B cell (primary cell): ENCODE data around the gene RFPL2. TPM values are rescaled to one million over a fixed set of nuclear protein-coding genes. Genes with fewer than 3 reads are reported as not detected.
"Not testable (repeated sequence)": the region's sequence is repeated elsewhere in the genome, so short reads cannot be mapped to it uniquely, and the experiment has no call there.

Source experiments
- ATAC-seq: fragments of 200-7000 bp; cut with Tn5 transposase; one replicate; pipeline ENCODE4 v1.10.0; 2021; ENCODE audit warnings: low read depth, mild to moderate bottlenecking, moderate number of reproducible peaks, moderate library complexity
- CTCF ChIA-PET: fragments of 350-600 bp; sonication (Branson Sonifier 250); formaldehyde crosslinking; loops from one replicate; lab custom pipeline; 2021; ENCODE audit warnings: antibody characterized with exemption, inconsistent platforms; lab: Charles Lee
- POLR2A ChIA-PET: fragments of 350-600 bp; sonication (Branson Sonifier 250); formaldehyde crosslinking; loops from one replicate; lab custom pipeline; 2021; ENCODE audit warnings: antibody characterized with exemption; lab: Charles Lee
- DNase-seq: peaks from one replicate; pipeline ENCODE4 v3.0.0; 2013
- H2AFZ ChIP-seq: 2 replicates; pipeline ENCODE4 v1.6.1; 2012; ENCODE audit warnings: mild to moderate bottlenecking, low read depth, low read length; ENCODE audit not compliant: insufficient read depth, poor library complexity, severe bottlenecking
- H3K27ac ChIP-seq, 2 donors: 1 replicate in 1 of 2; 2 replicates in 1 of 2; pipeline ENCODE4 v1.5.1; 2012 to 2013; ENCODE audit warnings: low read length in 2 of 2, mild to moderate bottlenecking in 2 of 2, moderate library complexity in 1 of 2
- H3K27me3 ChIP-seq, 4 experiments: fragments of 200-600 bp in 1 of 4; sonication (generic) in 1 of 4; replicated peaks in 1 of 4; 1 replicate in 2 of 4; 2 replicates in 2 of 4; pipeline versions ENCODE4 v1.6.1 to v1.7.0; 2013 to 2016; ENCODE audit warnings: low read length in 3 of 4, mild to moderate bottlenecking in 2 of 4, mixed read lengths in 1 of 4, moderate library complexity in 1 of 4; ENCODE audit not compliant: insufficient read depth in 4 of 4, control insufficient read depth in 3 of 4; ENCODE audit errors: control extremely low read depth in 1 of 4
- H3K36me3 ChIP-seq, 2 experiments: replicated peaks in 1 of 2; 1 replicate in 1 of 2; 2 replicates in 1 of 2; pipeline versions ENCODE4 v1.6.1 to v1.7.1; 2013; ENCODE audit warnings: low read length in 1 of 2; ENCODE audit not compliant: insufficient read depth in 2 of 2, control insufficient read depth in 1 of 2; ENCODE audit errors: control extremely low read depth in 1 of 2, extremely low read depth in 1 of 2
- H3K4me1 ChIP-seq, 2 donors: fragments of 200-600 bp in 1 of 2; sonication (generic) in 1 of 2; 1 replicate in 1 of 2; 2 replicates in 1 of 2; pipeline versions ENCODE4 v1.5.1 to v1.6.1; 2013 to 2017; ENCODE audit warnings: low read length in 2 of 2; ENCODE audit not compliant: control insufficient read depth in 2 of 2, insufficient read depth in 2 of 2
- H3K4me2 ChIP-seq: replicated peaks from 2 replicates; pipeline ENCODE3; 2012; ENCODE audit warnings: mild to moderate bottlenecking, low read depth, low read length; ENCODE audit not compliant: poor library complexity, severe bottlenecking
- H3K4me3 ChIP-seq, 5 experiments: fragments of 200-600 bp in 1 of 5; sonication (generic) in 1 of 5; 1 replicate in 3 of 5; 2 replicates in 2 of 5; pipeline versions ENCODE4 v1.5.1 to v1.7.0; 2011 to 2016; ENCODE audit warnings: low read length in 4 of 5, mild to moderate bottlenecking in 4 of 5, low read depth in 2 of 5, control low read depth in 1 of 5, moderate library complexity in 1 of 5; ENCODE audit not compliant: insufficient read depth in 1 of 5; ENCODE audit errors: control extremely low read depth in 1 of 5, extremely low read depth in 1 of 5
- H3K79me2 ChIP-seq: fragments of 200-600 bp; sonication (generic); one replicate; pipeline ENCODE4 v1.6.0; 2016; ENCODE audit warnings: low read length; ENCODE audit not compliant: control insufficient read depth, insufficient read depth
- H3K9ac ChIP-seq: fragments of 200-600 bp; sonication (generic); 2 replicates; pipeline ENCODE4 v1.6.1; 2017; ENCODE audit warnings: mild to moderate bottlenecking, low read length, moderate library complexity
- H3K9me3 ChIP-seq, 3 donors: one replicate each; pipeline versions ENCODE4 v1.6.1 to v1.7.1; 2013; ENCODE audit warnings: low read length in 2 of 3; ENCODE audit not compliant: control insufficient read depth in 2 of 3, insufficient read depth in 1 of 3; ENCODE audit errors: control extremely low read depth in 1 of 3
- H4K20me1 ChIP-seq: 2 replicates; pipeline ENCODE4 v1.6.0; 2012; ENCODE audit warnings: mild to moderate bottlenecking, low read length; ENCODE audit not compliant: insufficient read depth, control insufficient read depth, poor library complexity, severe bottlenecking
- H3K27ac Mint-ChIP-seq: one replicate; pipeline ENCODE4 v1.8.0; 2021; ENCODE audit warnings: mixed read lengths
- H3K27me3 Mint-ChIP-seq: one replicate; pipeline ENCODE4 v1.8.0; 2021; ENCODE audit warnings: mixed read lengths
- H3K4me1 Mint-ChIP-seq: one replicate; pipeline ENCODE4 v1.8.0; 2021; ENCODE audit warnings: mixed read lengths
- H3K4me3 Mint-ChIP-seq: one replicate; pipeline ENCODE4 v1.8.0; 2021; ENCODE audit warnings: mixed read lengths
- H3K9me3 Mint-ChIP-seq: one replicate; pipeline ENCODE4 v1.8.0; 2022; ENCODE audit warnings: mixed read lengths; ENCODE audit not compliant: insufficient read depth
- CTCF ChIP-seq: fragments of 200-600 bp; IDR thresholded peaks from one replicate; pipeline ENCODE4 v1.8.0; 2022; ENCODE audit warnings: antibody characterized with exemption, mild to moderate bottlenecking
- EZH2 ChIP-seq: IDR thresholded peaks from 2 replicates; pipeline ENCODE4 v1.6.1; 2012; ENCODE audit warnings: borderline replicate concordance, low read depth, mild to moderate bottlenecking, moderate library complexity, low read length; ENCODE audit not compliant: insufficient read depth, poor library complexity, severe bottlenecking
- whole genome bisulfite sequencing: methylation state at CpG from one replicate; pipeline ENCODE4 v1.1.5; 2013; ENCODE audit warnings: missing lambda C conversion rate; ENCODE audit not compliant: insufficient coverage; 5-methylcytosine and 5-hydroxymethylcytosine counted together
- intact Hi-C: fragments of 100-400 bp; cut with micrococcal nuclease; formaldehyde crosslinking; loops from one replicate; pipeline ENCODE4 v1.10.0; 2022
- polyA plus RNA-seq: library from polyadenylated mRNA; depleted of rRNA; stranded (reverse); fragments of >200 nt; gene quantifications from 2 replicates; pipeline ENCODE4 v1.2.3, GENCODE V29; 2012
- total RNA-seq, 2 donors: library from RNA; stranded (reverse); fragments of 120-200 nt in 1 of 2; gene quantifications; 1 replicate in 1 of 2; 2 replicates in 1 of 2; pipeline versions ENCODE4 v1.2.3 to v1.2.4, GENCODE V29; 2013 to 2022

The RFPL2 gene
- total and polyA plus RNA-seq, 2 donors (not counting 1 experiment from before 2014, with no cell fraction given), result not detected

DNA sequence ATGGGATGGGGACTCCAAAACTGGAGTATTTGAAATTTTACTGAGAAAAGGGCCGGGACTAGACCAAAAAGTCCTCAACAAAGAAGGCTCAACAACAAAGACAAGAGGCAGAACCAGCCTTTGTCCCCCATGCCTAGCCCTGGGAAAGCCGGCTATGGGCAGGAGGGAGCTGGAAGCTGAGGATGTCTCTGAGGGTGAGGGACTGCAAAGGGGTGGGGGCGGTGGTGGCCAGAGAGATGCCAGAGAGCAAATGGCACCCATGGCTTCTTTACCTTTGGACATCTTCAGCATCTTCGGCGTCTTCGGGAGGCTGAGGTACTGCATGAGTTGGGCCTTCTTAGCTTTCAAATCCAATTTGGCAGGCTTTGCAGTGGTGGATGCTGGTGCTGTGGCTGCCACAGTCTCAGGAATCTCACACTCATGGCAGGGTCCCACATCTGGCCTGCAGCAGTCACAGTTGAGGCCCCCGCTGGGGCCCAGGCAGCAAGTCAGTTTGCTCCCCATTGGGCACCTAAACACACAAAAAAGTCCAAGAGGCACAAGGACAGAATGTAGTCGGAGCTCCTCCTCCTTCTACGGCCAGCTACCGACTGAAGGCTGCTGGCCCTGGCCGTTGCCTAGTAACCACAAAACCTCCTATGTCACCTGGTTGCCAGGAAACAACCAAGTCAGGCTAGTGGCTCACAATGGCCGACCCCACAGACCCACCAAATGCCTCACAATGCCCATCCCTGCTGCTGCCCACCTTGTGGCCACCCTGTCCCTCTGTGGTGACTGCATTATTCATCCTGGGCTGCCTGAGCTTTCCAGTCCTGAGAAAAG is 46.0 kb downstream of the RFPL2 start, which contains the start of gene C22orf42:
TSS of gene C22orf42 (minus strand) at position 592 of the 822 bp plus-strand sequence. CDS start at position 504, 88 bp downstream.
- Histone ChIP-seq H3K27me3 (peaks cover 0 to 2% (median 0%) of the 10 kb centered on the region in 4 experiments), H3K36me3 (no peaks in the 10 kb centered on the region), H3K4me2 (no peak within 1 kb of the TSS), H2AFZ (no peak within 1 kb of the TSS), H3K27ac (no peak within 1 kb of the TSS), H3K79me2 (no peaks in the 10 kb centered on the region), H3K4me3 (no peak within 1 kb of the TSS), H4K20me1 (no peaks in the 10 kb centered on the region), H3K9me3 (no peaks in the 10 kb centered on the region), H3K4me1 (no peaks in the 10 kb centered on the region), H3K9ac (no peak within 1 kb of the TSS)
- ATAC-seq, result no peak
- TF ChIP-seq EZH2, result no peak
- no peak for TF ChIP-seq CTCF
- Mint-ChIP-seq H3K27ac (no peak within 1 kb of the TSS), H3K4me1 (no peaks in the 10 kb centered on the region), H3K27me3 (peaks cover 25% of the 10 kb centered on the region), H3K4me3 (no peak within 1 kb of the TSS), H3K9me3 (no peaks in the 10 kb centered on the region)
- 87% methylated on average over 11 of the region's 12 CpGs for WGBS
- intact Hi-C loops, result no loop called here
- ChIA-PET POLR2A (no interaction called here), CTCF (no interaction called here)
- no peak for DNase-seq

GRCh38 chr22:32157632-32158031 is 47.2 kb downstream of the RFPL2 start:
- intact Hi-C loops, H3K4me2 ChIP-seq, H4K20me1 ChIP-seq, DNase-seq, H3K4me3 Mint-ChIP-seq, H3K27ac Mint-ChIP-seq, ATAC-seq, H3K27ac ChIP-seq, H3K79me2 ChIP-seq, H3K9me3 Mint-ChIP-seq, H3K4me3 ChIP-seq, H3K9me3 ChIP-seq, H2AFZ ChIP-seq, H3K36me3 ChIP-seq, POLR2A ChIA-PET, H3K4me1 ChIP-seq, H3K4me1 Mint-ChIP-seq, CTCF ChIA-PET, H3K9ac ChIP-seq, H3K27me3 ChIP-seq: not testable (repeated sequence)
- peaks cover 17% of the 10 kb centered on the region for H3K27me3 Mint-ChIP-seq
- WGBS, result no CpG with 5 or more reads among the region's 5 CpGs

GRCh38 chr22:32154727-32155126 is 50.1 kb downstream of the RFPL2 start:
- H2AFZ ChIP-seq, H3K9me3 ChIP-seq, H3K4me3 Mint-ChIP-seq, H3K4me2 ChIP-seq, CTCF ChIA-PET, H3K27ac ChIP-seq, H3K4me3 ChIP-seq, H3K9me3 Mint-ChIP-seq, DNase-seq, POLR2A ChIA-PET, H3K9ac ChIP-seq, ATAC-seq, H3K27ac Mint-ChIP-seq, H3K36me3 ChIP-seq, H4K20me1 ChIP-seq, intact Hi-C loops, H3K27me3 ChIP-seq, H3K79me2 ChIP-seq, H3K4me1 Mint-ChIP-seq, H3K4me1 ChIP-seq: not testable (repeated sequence)
- H3K27me3 Mint-ChIP-seq, result peaks cover 17% of the 10 kb centered on the region
- WGBS, result no CpG with 5 or more reads among the region's 4 CpGs
